Hematopoietic multipotent progenitor cell treated with erythropoietin and hydrocortisone succinate and interleukin-3 and kit ligand, for 4 days (in vitro differentiated cells): ENCODE results near the gene GALM.

Source experiments
- DNase-seq: peaks from one replicate; pipeline ENCODE4 v3.0.0-alpha.2; 2015

Gene GALM

DNA sequence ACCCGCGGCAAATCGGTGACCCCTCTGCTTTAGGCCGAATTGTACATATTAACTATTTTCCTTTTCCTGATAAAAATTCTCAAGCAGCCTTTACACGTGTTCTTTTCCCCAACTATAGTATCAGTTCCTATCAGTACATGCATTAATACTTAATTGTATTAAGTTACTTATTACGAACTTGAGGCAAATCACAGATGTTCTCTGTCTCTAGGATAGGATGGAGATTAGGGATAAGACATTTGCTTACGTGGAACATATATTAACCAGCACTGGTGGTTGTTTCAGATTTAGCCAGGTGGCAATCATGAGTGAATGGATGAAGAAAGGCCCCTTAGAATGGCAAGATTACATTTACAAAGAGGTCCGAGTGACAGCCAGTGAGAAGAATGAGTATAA lies 112.8 kb downstream of the GALM start:
- DNase-seq = peak; percentile 15

DNA sequence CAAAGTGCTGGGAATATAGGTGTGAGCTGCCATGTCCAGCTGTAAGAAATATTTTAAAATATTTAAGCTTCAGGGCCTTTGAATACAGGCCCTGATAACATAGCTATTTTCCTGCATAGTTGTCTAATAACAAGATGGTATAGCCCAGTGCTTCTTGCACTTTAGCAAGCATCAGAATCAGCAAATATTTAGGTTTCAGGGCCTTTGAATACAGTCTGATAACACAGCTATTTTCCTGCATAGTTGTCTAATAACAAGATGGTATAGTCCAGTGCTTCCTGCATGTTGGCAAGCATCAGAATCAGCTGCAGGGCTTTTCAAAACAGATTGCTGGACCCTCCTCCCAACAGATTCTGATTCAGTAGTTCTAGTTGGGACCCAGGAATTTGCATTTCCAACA lies 117.7 kb downstream of the GALM start:
- DNase-seq = no peak
